NCI-H2081 treated with DMSO at 0.1 percent for 48 hours (cell line): ENCODE measurements around the gene CDH4.

ENCODE experiments used
- DNase-seq: peaks from one replicate; lab custom pipeline; 2025; lab: John Stamatoyannopoulos, UW

Gene CDH4

DNA sequence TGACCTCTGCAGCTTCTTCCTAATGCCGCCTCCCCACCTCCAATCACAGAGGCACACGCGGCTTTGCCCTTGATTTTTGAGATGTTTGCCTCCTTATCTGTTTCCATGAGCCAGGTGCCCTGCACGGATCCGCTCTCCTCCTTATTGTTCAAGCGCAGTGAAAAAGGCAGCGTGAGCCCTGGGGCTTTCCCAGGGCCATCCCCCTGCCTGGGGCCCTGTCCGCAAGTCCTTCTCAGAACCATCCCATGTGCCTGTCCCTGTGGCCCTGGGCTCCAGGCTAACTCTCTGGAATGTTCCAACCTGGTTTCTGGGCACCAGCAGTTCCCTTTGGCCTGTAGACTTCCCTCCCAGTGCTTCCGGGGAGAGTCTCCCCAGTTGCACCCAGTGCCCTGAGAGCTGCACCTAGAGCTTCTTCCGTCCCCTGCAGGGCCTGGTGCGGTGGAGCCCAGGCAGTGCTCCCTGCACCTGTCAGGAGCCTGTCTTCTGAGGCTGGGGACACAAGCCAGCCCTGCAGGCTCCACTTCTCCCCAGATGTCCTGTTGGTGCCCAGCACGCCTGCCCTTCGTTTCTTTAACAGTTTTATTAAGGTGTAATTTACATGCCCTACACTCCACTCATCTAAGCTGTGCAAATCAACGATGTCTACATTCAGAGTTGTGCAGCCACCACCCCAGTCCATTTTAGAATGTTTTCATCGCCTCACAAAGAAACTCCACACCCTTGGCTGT, 330.3 kb downstream of the CDH4 start:
- DNase-seq, result no peak

DNA sequence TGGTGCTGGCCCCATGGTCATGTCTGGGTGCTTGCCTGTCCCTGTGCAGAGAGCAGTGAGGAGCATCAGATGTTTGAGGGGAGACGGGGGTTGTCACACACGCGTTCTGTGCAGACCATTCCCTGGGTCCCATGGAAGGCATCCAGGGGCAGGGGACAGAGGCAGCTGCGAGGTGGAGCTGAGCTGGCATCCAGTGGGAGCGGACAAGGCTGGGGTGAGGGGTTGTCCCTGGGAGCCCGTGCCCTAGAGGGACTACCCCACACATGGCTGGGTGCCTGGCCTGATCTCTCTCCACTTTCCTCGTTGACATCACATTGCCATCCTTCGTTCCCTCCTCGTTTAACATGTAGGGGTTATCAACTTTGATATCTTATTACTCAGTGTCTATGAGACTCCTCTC, 331.3 kb downstream of the CDH4 start:
- DNase-seq, result no peak

DNA sequence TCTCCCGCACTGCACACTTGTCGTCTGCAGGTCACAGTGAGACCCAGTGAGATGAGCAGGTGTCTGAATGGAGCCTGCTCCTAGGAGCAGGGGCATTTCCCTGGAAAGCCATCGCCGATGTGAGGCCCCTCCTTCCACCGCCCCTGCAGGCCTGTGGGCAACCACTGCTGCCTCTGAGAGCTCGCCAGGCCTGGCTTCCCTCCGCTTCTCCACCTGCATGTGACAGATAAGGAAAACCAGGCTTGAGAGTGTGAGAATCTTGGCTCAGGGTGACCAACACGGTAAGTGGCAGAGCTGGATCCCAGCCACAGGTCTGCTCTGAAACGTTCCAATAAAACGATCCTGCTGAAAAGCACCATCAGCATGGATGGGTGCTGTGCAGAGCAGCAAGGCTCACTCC, 332.8 kb downstream of the CDH4 start:
- no peak for DNase-seq

DNA sequence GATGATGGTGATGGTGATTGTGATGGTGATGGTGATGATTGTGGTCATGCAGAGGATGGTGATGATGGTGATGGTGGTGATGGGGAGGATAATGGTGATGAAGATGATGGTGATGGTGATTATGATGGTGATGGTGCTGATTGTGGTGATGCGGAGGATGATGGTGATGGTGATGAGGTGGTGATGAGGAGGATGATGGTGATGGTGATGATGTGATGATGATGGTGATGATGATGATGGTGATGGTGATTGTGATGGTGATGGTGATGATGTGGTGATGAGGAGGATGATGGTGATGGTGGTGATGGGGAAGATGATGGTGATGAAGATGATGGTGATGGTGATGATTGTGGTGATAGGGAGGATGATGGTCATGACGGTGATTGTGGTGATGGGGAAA, 333.7 kb downstream of the CDH4 start:
- no peak for DNase-seq

DNA sequence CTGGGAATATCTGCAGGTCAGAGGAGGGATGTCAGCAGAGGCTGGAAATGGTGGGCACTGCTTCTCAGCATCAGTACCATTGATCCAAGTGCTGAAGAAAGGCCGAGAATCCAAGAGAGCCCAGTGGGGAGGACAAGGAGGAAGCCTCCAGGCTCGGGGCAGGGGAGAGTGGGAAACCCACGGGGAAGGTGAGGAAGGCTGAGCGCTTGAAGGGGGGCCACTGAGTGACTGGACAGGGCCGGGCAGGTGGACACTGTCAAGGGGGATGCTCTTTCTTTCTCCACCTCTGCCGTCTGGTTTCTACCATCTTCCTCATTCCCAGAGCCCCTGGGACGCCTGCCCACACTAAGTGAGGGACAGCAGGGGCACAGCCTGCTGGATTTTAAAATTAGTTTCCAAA, 335.0 kb downstream of the CDH4 start:
- no peak for DNase-seq

DNA sequence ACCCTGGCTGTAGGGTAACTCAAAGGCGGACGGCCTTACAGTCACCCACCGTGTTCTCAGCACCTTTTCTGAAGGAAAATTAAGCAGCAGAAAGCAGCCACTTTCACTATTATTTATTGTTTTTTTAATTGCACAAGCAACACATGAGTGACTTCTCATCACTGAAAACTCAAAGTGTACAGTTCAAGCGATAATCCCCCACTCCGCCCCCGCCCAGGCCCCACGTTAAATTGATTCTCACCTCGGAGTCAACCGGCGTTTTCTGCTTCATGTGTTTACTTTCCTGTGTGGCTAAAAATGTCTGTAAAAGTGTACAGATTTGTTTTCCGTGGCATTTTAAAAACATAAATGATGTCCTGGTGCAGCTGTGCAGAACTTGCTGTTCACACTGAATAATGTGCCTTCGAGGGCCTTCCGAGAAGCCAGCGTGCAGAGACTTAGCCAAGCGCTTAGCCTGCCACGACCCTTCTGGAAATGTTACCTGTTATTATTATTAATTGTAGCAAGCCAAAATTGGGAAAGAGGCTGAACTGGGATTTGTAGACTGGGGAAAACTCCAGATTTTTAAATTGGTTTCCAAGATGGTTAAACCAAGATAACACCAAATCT, 335.7 kb downstream of the CDH4 start:
- no peak for DNase-seq

DNA sequence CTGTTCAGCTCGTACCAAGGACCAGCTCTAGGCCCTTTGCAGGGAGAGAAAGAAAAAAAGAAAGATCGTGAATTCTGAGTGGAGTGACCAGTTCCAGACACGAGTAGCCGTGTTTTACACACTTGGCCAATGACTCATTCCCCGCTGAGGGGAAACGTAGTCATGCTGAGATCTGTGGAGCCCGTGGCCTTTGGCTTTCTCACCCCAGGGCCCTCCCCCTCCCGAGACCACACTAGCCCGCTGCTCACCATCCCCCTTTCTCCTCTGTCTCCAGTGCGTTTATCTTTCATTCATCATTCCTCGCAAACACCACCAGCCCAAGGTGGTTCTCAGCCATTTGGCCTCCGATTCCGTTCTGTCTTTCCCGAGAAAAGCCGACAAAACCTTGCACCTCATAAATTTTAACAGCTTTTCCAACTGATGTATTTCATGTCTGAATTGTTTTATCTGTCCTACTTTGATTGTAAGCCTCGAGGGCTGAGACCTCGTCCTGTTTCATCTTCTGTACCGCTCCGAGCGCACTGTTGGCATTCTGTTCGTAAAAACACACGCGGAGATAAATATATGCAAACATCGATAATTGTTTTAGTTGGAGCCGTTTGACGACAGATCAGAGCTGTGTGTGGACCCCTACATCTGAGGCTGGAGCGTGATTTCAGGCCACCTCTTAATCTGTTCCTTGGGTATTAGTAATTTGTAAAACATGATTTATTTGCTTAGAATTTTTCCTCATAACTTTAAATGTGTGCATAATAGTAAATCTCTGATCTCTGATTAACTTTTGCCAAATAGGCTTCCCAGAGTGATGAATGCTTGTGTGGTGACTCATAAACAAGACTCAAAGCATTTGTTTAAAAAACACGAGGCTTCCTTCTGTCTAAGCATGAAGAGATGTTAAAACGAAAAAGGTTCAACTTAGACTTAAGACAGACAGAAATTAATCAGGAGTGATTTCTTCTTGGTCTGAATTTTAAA, 336.6 kb downstream of the CDH4 start:
- DNase-seq, result no peak

DNA sequence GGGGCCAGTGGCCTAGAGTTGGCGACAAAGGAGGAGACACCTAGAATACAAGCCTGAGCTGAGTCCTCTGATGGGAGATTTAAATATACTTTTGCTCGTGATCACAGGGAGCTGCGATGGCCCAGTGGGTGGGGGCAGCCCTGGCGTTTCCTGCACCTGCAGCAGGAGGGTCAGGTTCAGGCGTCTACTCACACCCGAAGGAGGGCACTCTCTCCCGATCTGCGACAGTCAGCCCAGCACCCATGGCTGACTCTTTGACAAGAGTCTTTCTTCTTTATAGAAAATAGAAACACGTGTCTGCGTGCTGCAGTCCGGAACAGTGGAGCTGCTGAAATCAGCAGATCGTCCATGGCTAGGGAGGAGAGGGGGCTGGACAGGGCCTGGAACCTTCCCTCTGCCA, 338.2 kb downstream of the CDH4 start:
- DNase-seq, result no peak

DNA sequence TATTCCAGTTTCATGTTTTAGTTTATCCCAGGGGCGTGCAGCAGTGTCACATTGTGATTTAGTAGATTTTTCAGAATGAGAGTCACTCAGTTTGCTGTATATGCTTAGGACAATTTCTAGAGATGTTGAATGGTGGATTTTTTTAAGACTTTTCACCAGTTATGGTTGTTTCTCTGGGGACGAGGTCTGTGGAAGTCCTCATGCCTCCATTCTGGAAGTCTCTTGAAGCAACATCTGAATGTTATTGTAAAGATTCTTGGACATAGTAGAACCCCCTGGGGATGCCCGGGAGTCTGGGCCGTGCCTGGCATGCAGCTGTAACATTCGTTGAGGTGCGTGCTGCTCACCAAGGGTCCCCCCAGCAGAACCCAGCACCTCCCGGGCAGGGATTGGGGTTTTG, 341.5 kb downstream of the CDH4 start:
- DNase-seq, result no peak

DNA sequence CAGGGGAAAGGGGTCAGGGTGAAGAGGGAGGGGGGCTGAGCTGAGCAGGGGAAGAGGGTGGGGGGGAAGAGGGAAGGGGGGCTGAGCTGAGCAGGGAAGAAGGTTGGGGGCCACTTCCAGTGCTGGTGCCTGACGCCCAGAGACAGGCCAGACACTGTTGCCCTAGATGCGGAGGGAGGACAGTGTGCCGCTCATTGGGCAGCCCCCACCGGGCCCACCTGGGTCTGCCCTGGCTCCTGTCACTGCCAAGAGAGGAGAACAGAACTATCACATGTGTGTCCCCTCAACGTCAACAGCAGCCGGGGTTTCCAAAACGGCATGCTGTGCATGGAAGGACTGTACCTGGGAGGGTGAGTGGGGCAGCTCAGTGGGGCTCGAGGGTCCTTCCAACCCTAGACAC, 342.1 kb downstream of the CDH4 start:
- no peak for DNase-seq

DNA sequence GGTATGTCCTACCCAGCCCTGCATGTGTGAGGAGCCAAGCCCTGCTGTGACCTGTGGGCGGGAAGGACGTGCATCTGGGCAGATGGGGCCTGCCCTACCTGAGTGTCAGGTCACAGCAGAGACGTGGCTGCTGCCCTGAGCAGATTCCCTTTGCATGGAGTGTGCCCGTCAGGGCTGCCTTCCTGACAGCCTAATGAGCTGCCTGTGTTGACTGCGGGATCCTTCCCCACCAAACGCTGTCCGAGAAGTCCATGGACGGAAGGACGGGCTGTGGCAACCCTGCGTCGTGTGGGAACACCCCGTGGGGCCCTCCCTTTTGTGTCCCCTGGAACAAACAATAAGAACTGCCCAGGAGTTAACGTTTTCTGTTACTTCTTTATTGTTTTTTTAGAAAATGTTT, 343.2 kb downstream of the CDH4 start:
- DNase-seq, result no peak

DNA sequence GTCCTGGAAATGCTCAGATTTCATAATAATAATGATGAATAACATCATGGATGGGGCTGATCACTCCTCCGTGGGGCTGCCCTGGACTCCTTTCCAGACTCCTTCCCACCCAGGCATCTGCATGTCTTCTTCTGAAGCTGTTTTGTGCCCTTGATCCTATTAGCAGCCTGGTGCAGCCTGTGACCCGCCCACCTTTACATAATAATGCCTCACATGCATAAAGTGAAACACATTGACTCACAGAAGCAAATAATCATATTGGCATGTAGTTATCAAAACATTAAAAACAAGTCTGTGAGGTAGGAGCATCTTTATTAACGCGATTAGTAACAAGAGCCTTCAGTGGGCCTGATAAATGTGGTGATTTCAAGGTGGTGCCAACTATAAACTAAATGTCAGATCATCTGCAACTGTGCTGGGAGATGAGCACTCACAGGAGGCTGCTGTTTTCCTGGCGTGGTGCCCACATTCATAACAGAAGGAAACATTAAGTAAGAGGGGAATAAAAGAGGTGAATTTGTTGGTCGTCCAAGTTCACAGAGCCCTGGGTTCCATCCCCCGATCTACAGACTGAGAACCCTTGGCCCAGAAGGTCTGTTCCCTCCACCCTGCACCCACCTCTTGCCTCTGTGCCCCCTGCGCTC, 344.7 kb downstream of the CDH4 start:
- DNase-seq, result no peak

DNA sequence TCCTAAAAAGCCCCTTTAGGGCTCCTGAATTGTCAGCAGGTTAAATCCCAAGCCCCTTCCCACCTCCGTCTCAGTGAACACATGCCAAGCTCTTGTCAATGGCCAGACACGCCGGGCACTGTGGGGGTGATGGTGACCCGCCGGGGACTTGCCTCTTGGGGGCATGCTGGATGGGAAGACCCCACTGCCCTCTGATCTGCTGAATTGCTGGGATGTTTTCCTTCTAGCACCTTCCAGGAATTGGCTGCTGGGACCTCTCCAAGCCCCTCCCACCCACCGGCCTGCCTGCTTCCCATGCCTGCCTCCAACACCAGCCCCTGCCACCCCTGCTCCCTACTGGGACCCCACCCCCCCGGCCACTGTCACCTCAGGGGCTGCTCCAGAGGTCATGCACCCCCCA, 345.9 kb downstream of the CDH4 start:
- DNase-seq, result no peak

DNA sequence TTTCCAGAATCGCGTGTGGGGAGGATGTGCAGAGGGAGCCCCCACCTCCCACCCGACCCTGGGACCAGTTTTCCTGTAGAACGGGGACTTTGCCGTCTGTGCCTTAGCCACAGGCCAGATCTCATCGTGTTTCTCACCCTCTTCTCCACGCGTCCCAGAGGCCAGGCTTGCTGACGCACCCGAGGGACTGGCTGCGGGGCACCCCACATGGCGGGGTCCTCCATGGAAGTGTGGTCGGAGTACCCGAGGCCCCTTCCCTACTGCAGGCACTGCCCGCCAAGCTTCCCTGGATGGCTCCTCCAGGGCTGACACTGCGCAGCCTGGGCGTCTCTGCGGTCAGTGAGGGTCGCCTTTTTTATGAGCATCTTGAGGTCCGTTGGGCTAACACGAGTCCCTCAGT, 346.5 kb downstream of the CDH4 start:
- DNase-seq, result no peak

DNA sequence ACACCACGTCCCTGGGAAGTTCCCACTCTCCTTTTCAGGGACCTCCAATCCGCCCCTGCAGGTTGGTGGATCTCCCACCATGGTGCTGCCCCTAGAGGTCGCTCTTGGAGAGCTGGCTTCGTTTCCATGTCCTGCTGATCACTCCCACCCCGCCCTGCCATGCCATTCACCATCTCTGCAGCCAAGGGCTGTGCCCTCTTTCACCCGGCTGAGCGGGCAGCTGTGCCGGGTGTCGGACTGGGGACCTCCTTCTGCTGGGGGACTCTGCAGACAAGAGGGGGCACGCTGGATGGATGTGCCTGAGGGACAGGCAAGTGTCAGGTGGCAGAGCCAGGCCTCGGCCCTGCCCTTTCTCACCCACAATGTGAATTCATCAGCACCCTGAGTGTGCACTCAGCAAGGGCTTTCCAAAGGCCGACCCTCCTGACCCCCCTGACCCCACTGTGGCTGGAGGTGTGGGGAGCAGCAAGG, 347.0 kb downstream of the CDH4 start:
- DNase-seq, result no peak

DNA sequence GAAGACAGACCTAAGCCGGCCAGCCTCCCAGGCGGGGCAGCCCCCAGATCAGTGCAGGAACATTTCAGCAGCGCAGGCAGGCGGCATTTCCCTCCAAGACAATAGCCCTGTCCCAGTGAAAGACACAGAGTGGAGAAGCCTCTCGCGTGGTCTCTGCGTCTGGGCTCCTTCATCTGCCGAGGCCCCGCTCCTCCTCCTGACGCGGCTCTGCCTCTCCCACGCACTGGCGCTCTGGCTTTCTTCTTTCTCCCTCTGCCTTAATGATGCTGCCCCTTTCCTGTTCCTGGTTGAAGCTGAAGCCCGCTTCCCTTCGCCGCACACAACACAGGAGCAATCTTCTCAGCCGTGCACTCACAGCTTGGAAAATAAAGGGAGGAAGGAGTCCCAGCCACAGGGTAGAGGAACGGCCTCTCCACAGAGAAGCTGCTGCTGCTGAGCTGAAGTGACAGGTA, 347.5 kb downstream of the CDH4 start:
- no peak for DNase-seq

DNA sequence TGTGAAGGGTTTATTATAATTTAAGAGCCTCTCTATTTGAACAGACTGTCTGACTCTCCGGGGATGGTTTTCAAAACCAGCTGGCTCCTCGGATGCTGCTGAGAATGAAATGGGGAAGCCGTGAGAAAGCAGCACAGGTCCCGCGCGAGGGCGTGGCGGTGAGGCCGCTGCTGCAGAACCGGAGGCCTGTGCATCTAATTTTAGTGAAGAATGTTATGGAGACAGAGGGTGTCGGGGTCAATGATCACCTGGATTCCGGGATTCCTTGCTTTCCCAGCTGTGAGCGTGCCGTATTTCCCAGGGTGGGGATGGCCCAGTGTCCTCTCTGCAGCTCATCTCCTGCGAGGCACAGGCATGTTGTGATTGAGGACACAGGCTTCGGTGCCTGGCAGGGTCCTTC, 348.0 kb downstream of the CDH4 start:
- DNase-seq, result no peak

DNA sequence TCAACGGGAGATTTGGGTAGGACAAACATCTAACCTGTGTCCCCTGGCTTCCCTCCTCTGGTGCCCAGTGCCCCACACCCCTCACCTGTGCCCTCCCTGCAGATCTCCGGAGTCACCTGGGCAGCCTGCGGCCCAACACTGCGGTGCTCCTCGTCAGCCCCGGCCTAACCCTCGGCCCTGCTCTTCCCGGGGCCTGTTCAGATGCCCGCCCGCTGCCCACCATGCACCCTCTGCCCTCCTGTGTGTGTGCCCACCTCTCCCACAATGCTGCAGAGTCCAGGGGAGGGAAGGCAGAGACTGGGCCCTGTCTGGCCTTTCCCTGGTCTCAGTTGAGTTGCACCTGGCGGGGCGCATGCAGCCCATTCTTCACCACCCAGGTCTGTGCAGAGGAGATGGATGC, 349.3 kb downstream of the CDH4 start:
- no peak for DNase-seq

DNA sequence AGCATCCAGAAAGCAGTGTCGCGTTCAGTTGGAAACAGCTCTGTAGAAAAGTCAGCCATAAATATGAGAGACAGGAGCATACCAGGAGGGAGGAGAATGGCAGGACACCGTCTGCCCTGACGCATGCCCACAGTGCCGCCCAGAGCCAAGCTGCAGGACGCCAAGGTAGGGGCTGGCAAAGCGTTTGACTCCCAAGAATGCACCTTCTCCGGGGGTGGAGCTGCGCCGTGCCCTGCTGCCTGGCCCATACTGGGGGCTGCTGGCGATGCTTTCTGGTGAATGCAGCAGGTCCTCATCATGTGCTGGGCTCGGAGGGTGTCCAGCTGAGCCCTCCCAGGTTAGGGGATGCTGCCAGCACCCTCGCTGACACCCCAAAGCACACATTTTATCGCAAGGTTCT, 349.8 kb downstream of the CDH4 start:
- DNase-seq, result no peak

DNA sequence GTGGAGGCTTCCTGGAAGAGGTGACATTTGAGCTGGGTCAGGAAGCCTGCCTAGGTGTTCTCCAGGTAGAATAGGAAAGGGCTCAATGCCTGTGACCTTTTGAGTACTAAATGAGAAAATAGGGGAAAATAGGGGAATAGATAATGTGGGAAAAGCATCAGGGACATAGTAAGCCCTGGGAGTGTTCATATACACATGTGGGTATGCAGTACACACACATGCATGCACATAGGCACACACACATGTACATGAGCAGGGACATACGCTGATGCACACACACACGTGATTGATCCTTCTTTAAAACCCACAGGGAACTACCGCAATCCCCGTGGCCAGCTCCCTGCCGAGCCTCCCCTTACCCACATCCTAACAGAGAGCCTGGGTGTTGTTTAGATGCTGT, 351.7 kb downstream of the CDH4 start:
- no peak for DNase-seq

DNA sequence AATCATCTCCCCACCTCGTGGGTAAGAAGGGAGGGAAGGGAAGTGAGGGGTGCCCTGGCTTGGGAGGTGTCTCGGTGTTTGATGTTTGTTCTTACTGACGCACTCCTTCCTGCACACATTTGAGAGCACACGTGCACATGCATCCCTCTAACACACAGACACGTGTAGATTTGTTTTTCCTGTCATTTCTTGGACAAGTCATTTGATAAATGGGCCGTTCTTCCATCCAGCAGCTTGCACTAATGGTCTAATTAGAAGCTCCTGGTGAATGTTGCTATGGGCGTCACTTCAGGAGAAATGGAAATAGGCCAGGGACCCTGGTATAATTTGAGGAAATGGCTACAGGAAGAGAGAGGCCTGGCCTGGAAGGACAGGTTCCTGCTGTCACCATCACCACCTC, 352.5 kb downstream of the CDH4 start:
- no peak for DNase-seq

DNA sequence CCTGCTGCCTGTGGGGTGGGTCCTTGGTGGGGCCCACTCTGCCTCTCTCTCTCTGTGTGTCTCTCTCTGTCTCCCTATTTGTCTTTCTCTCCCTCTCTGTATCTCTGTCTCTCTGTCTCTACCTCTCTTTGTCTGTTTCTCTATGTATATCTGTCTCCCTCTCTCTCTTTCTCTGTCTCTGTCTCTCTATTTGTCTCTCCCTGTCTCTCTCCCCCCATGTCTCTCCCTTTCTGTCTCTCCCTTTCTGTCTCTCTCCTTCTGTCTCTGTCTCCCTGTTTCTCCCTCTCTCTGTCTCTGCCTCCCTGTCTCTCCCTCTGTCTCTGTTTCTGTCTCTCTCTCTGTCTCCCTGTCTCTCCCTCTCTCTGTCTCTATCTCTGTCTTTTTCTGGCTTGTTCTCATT, 353.2 kb downstream of the CDH4 start:
- no peak for DNase-seq
